UCSD-AML1 (cell line): ENCODE measurements around the gene ITPR1.

Source experiments
- DNase-seq: peaks from one replicate; lab custom pipeline; 2025; ENCODE audit not compliant: unreplicated experiment; lab: John Stamatoyannopoulos, UW

The ITPR1 gene

GRCh38 chr3:4478261-4478660 lies 14.9 kb upstream of the ITPR1 start:
- no peak for DNase-seq

- no peak for DNase-seq
Measured at GRCh38 chr3:4491855-4492207, 1.3 kb upstream of the ITPR1 start.

GRCh38 chr3:4492208-4493013 lies 737 bp upstream of the ITPR1 start:
- peak; percentile 62 for DNase-seq

- DNase-seq = peak; percentile 39
Measured at GRCh38 chr3:4493941-4494894, 1.1 kb downstream of the ITPR1 start.

DNA sequence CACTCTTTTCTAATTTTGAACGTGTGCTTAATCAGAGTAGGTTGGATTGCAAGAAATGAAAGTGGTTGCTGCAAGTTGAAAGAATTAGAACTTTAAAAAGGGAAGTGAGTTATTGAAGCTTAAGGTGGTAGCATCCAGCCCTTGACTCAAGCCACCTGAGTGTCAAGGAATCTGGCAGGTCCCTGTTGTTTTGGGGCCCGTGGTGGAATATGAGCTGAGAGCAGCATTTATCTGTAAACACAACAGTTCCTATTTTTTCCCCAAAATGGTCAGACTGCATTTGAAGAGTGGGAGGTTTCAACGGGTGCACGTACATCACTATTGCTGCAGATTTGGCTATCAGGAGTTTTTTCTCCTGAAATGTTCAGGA lies 1.7 kb downstream of the ITPR1 start:
- no peak for DNase-seq

DNA sequence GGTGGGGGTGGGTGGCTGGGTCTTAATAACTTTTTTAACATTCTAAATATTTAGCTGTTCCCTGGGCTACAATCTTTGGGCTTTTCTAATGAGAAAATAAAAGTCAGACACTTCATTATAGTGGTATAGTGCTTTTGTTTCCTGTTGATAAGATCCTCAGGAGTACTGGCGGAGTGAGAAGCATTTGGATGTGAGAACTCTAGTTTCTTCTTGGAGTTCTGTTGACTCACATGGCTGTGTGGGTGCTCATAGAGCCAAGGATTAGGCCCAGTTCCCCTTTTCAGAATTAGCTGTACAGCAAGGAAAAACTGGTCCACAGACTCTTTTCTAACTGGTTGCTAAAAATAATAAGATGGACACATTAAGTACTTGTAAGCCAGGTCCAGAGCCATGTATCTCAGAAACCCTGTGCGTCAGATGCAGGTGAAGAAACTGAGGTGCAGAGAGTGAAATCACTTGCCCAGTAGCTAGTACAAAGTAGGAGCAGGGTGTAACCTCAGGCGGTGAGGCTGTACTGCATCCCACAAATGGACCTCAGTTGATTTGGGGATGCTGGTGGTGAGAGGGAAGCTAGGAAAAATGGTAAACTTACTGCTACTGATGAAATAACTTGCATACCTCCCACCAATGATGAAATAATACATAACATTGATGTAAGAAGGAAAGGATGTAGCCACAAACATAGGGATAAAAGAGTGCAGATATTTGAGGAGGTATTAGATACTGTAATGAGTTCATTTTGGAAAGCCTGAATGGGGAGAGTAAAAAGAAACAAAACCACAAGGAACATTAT lies 2.3 kb downstream of the ITPR1 start:
- no peak for DNase-seq

- no peak for DNase-seq
Measured at GRCh38 chr3:4496087-4496452, 2.9 kb downstream of the ITPR1 start.

- DNase-seq = no peak
Measured at GRCh38 chr3:4497005-4497692, 4.0 kb downstream of the ITPR1 start.

- no peak for DNase-seq
Measured at GRCh38 chr3:4497843-4498324, 4.7 kb downstream of the ITPR1 start.

- no peak for DNase-seq
Measured at GRCh38 chr3:4498446-4498845, 5.3 kb downstream of the ITPR1 start.

DNA sequence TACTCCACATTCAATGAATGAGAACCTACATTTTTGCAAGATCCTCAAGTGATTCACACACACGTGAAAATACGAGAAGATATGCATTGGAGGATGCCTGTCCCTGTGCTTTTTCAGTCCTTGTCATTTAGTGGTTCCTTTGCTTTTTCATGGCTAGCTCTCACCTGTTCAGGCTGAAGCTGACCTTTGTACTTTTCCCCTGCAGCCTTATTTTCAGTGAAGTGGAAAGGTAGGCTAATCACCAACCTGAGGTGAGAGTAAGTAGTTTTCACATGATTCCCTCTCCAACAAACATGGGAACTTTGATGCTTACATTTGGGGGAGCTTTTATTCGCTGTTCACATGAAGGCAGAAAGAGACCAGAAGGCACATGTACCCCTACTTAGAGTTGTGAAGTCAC lies 8.3 kb downstream of the ITPR1 start:
- DNase-seq = no peak

GRCh38 chr3:4501927-4502326 lies 8.8 kb downstream of the ITPR1 start:
- no peak for DNase-seq

GRCh38 chr3:4503050-4503449 lies 9.9 kb downstream of the ITPR1 start:
- no peak for DNase-seq

GRCh38 chr3:4504340-4505261 lies 11.5 kb downstream of the ITPR1 start:
- DNase-seq = peak; percentile 48

DNA sequence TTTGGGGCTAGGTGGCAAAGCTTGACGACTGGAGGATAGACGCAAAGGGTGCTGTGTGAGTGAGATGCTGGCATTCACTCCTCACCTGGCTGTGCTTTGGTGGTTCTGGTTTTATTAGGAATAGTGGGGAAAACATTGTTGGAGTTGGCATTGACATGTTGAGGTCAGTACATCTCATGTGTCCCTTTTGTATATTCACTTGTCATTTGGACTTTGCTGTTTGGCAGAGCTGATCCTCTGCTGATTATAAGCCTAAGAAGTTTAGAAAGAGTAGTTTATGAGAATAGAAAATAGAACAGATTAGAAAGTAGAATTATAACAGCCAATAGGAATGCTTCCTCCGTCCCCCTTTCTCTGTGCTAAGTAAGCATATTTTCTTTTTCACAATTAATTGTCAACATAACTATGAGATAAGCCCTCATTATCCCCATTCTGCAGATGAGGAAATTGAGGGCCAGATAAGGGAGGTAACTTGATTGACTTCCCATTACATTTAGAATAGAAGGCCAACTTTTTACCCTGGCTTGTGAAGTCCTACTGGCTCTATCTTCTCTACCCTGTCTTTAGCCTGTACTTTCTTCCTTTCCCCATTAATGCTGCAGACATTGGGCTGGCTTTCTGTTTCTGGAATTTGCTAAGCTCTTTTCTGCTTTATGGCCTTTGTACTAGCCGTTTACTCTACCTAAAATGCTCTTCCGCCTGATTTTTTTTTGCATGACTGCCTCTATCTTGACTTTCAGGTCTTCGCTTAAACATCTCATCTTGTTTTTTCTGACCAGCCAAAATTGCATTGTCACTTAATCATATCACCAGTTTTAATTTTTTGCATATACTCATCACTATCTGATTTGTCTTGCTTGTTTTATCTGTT lies 12.8 kb downstream of the ITPR1 start:
- DNase-seq = no peak

DNA sequence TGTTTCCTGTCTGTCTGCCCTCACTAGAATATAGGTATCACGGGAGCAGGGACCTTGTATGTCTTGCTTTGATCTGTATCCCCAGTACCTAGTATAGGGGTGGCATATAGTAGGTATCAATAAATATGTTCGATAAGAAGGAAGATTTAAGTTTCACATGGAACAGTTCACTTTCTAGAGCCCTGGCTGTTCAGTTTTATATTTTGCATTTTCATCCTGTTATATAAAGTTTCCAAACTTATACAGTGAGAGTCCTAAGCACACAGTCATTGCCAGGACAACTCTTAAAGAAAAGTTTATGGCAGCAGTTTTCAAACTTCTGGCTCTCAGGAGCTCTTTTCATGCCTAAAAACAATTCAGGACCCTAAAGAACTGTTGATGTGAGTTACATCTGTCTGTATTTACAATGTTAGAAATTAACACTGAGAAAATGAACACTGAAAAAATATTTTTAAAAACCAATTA lies 13.4 kb downstream of the ITPR1 start:
- no peak for DNase-seq

- DNase-seq = no peak
Measured at GRCh38 chr3:4507024-4507596, 14.0 kb downstream of the ITPR1 start.
